Thoracic aorta endothelial cell (primary cell): ENCODE measurements around the gene HNF4A. TPM values are rescaled to one million over a fixed set of nuclear protein-coding genes. Genes with fewer than 3 reads are reported as not detected.

Source experiments
- small RNA-seq: library from RNA; depleted of rRNA; stranded (forward); fragments of <200 nt; gene quantifications from one replicate; pipeline ENCODE3, GENCODE V24; 2012
- total RNA-seq: library from RNA; depleted of rRNA; stranded (reverse); fragments of >200 nt; gene quantifications from 2 replicates; pipeline ENCODE4 v1.2.3, GENCODE V29; 2012

The HNF4A gene
- total RNA-seq: not detected in 2 replicates

GRCh38 chr20:44355498-44356352 is at the start of gene HNF4A:
TSS of gene HNF4A (plus strand) at chr20:44355699. CDS start at chr20:44355805, 106 bp downstream.

GRCh38 chr20:44310664-44311639 is 44.5 kb upstream of the HNF4A start, which contains the start of gene FITM2:
TSS of gene FITM2 (minus strand) at chr20:44311202. CDS start at chr20:44311148, 54 bp downstream.

GRCh38 chr20:44336725-44337380 is 18.6 kb upstream of the HNF4A start, which contains the start of gene R3HDML:
TSS of gene R3HDML (plus strand) at chr20:44337043. CDS start at chr20:44337158, 115 bp downstream.

GRCh38 chr20:44475694-44476560 is 120.4 kb downstream of the HNF4A start, which contains the start of gene TTPAL:
TSS of gene TTPAL (plus strand) at chr20:44475874. CDS start at chr20:44480000, 4,126 bp downstream.

Small RNA genes within 50 kb of the gene (small RNA-seq; reads per million reads assigned to genes)
- gene MIR3646 (not detected), gene RF00019 (not detected), gene RPL37AP1 (0.35 reads per million)

Other genes with a start within 250 kb of the HNF4A start
- not detected in 2 replicates for gene JPH2, start 168.5 kb upstream of the HNF4A start, total RNA-seq
- 35.0 and 39.3 TPM in 2 replicates for gene OSER1, start 144.9 kb upstream of the HNF4A start, total RNA-seq
- gene GDAP1L1, start 108.4 kb upstream of the HNF4A start, total RNA-seq: not detected in 2 replicates
- 8.1 and 9.5 TPM in 2 replicates for gene FITM2, start 44.5 kb upstream of the HNF4A start, total RNA-seq
- gene R3HDML, start 18.7 kb upstream of the HNF4A start, total RNA-seq: not detected in 2 replicates
- gene TTPAL, start 120.2 kb downstream of the HNF4A start, total RNA-seq: 8.1 and 8.8 TPM in 2 replicates
- gene SERINC3, start 166.4 kb downstream of the HNF4A start, total RNA-seq: 91.9 and 110 TPM in 2 replicates
- gene PKIG, start 226.9 kb downstream of the HNF4A start, total RNA-seq: 205 and 244 TPM in 2 replicates